ENCODE results near the gene POLG.
"Not testable (repeated sequence)": the region's sequence is repeated elsewhere in the genome, so short reads cannot be mapped to it uniquely, and the experiment has no call there.

POLG gene

GRCh38 chr15:89282631-89283030 is 52.0 kb downstream of the POLG start:
- DNase-seq (ENCODE audit: low read depth in 2 of 2): no peak

- no peak for DNase-seq (ENCODE audit: low read depth in 2 of 2)
These were observed 56.3 kb downstream of the POLG start for GRCh38 chr15:89278307-89278706.

GRCh38 chr15:89277281-89277680 is 57.3 kb downstream of the POLG start:
- not testable (repeated sequence) for DNase-seq (ENCODE audit: low read depth in 2 of 2)
